HL-60 (cell line): ENCODE measurements around the gene MEIS1.

Experiments
- DNase-seq, 2 experiments: peaks; one replicate each; pipeline ENCODE4 v3.0.0-alpha.2; 2010 to 2020; ENCODE audit warnings: low read depth in 1 of 2, low spot score in 1 of 2
- H3K27ac ChIP-seq: fragments of 250-450 bp; sonication (Bioruptor Pico); replicated peaks from 2 replicates; pipeline ENCODE4 v1.5.1; 2020; ENCODE audit warnings: mild to moderate bottlenecking, moderate library complexity
- H3K27me3 ChIP-seq: fragments of 250-450 bp; sonication (Bioruptor Pico); 2 replicates; pipeline ENCODE4 v1.5.1; 2021; ENCODE audit warnings: mild to moderate bottlenecking, moderate library complexity; ENCODE audit not compliant: insufficient read depth, poor library complexity, severe bottlenecking
- H3K4me3 ChIP-seq: replicated peaks from 2 replicates; pipeline ENCODE4 v1.5.1; 2011; ENCODE audit warnings: mild to moderate bottlenecking, control low read depth, low read length; ENCODE audit not compliant: insufficient read depth
- CTCF ChIP-seq: IDR thresholded peaks from one replicate; pipeline ENCODE4 v1.5.1; 2011; ENCODE audit warnings: low read length, control low read depth, inconsistent platforms; ENCODE audit not compliant: insufficient read depth
- GABPA ChIP-seq: IDR thresholded peaks from 2 replicates; pipeline ENCODE4 v1.6.1; 2012; ENCODE audit warnings: low read depth
- POLR2AphosphoS5 ChIP-seq: IDR thresholded peaks from 2 replicates; pipeline ENCODE4 v1.6.1; 2012; ENCODE audit warnings: low read depth
- REST ChIP-seq: IDR thresholded peaks from 2 replicates; pipeline ENCODE4 v1.6.1; 2012; ENCODE audit warnings: low read depth; ENCODE audit not compliant: insufficient replicate concordance
- SPI1 ChIP-seq: IDR thresholded peaks from 2 replicates; pipeline ENCODE4 v1.6.1; 2012; ENCODE audit warnings: low read depth, mild to moderate bottlenecking, borderline replicate concordance

MEIS1 gene

GRCh38 chr2:66541646-66542045, 106.7 kb downstream of the MEIS1 start:
- H3K4me3 ChIP-seq, result no peak overlapping the region
- no peak for DNase-seq
- TF ChIP-seq POLR2AphosphoS5 (no peak), GABPA (no peak), CTCF (no peak)
- no peaks in the 10 kb centered on the region for H3K27me3 ChIP-seq
- no peak overlapping the region for H3K27ac ChIP-seq

- TF ChIP-seq POLR2AphosphoS5 (no peak), REST (no peak), GABPA (no peak), CTCF (no peak), SPI1 (no peak)
- no peak overlapping the region for H3K4me3 ChIP-seq
- H3K27ac ChIP-seq, result no peak overlapping the region
- H3K27me3 ChIP-seq, result no peaks in the 10 kb centered on the region
- DNase-seq, result no peak
Measured at GRCh38 chr2:66543257-66543767, 108.4 kb downstream of the MEIS1 start.

GRCh38 chr2:66544258-66544657, 109.3 kb downstream of the MEIS1 start:
- Histone ChIP-seq H3K27ac (no peak overlapping the region), H3K4me3 (no peak overlapping the region), H3K27me3 (no peaks in the 10 kb centered on the region)
- no peak for DNase-seq
- TF ChIP-seq REST, result no peak
- TF ChIP-seq GABPA, result no peak
- TF ChIP-seq SPI1, result no peak

- no peak for DNase-seq
- H3K27me3 ChIP-seq, result no peaks in the 10 kb centered on the region
Measured at GRCh38 chr2:66545258-66545657, 110.3 kb downstream of the MEIS1 start.

More at GRCh38 chr2:66545258-66545657, 110.3 kb downstream of the MEIS1 start:
- Histone ChIP-seq H3K4me3 (no peak overlapping the region), H3K27ac (no peak overlapping the region)
- TF ChIP-seq POLR2AphosphoS5 (no peak), REST (no peak)
